Measurements from ENCODE around the gene FAXDC2. TPM values are rescaled to one million over a fixed set of nuclear protein-coding genes. Genes with fewer than 3 reads are reported as not detected.
"Not testable (repeated sequence)": the region's sequence is repeated elsewhere in the genome, so short reads cannot be mapped to it uniquely, and the experiment has no call there.

The FAXDC2 gene
- total RNA-seq, 2 donors from 2014 or later = 2.3 to 6.2 TPM

DNA sequence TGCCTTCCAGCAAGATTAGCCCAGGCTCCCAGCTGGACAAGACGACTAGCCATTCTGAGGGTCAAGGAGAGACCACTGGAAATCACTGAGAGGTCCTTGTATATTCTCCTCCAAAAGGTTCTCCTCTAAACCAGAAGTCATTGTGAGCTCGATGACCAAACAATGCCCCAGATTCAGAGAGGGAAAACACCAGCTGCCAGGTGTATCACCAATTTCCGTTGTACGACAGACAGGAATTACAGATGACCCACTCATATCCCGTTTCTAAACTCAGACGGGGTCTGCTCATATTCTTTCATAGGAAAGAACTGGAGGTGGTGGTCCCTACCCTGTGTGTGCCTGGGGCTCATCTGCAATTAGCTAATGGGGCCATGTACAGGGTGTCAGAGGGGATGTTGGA is 14.2 kb downstream of the FAXDC2 start:
- H3K27ac Mint-ChIP-seq = no peak overlapping the region
- WGBS, 2 experiments (ENCODE audit: insufficient coverage in 1 of 2, insufficient read length in 1 of 2) = 95 to 100% methylated on average over 4 to 6 of the region's 6 CpGs
- no peak for DNase-seq
- H3K9ac ChIP-seq (ENCODE audit: extremely low read depth, low read length, poor library complexity, severe bottlenecking) = no peak overlapping the region
- no peak overlapping the region for H3K4me3 Mint-ChIP-seq
- H3K9me3 Mint-ChIP-seq = no peaks in the 10 kb centered on the region
- peaks cover 22% of the 10 kb centered on the region for H3K4me1 Mint-ChIP-seq
- no peaks in the 10 kb centered on the region for H3K27me3 Mint-ChIP-seq (ENCODE audit: insufficient read depth)
- H3K36me3 ChIP-seq (ENCODE audit: control insufficient read depth, insufficient read depth, low read length) = peaks cover 6% of the 10 kb centered on the region
- no peaks in the 10 kb centered on the region for H3K9me3 ChIP-seq (ENCODE audit: control insufficient read depth, low read length)
- no peak overlapping the region for H3K27ac ChIP-seq (ENCODE audit: low read depth, low read length)
- H3K36me3 Mint-ChIP-seq (ENCODE audit: low read depth) = peaks cover 12% of the 10 kb centered on the region
- TF ChIP-seq, protein P1, sequence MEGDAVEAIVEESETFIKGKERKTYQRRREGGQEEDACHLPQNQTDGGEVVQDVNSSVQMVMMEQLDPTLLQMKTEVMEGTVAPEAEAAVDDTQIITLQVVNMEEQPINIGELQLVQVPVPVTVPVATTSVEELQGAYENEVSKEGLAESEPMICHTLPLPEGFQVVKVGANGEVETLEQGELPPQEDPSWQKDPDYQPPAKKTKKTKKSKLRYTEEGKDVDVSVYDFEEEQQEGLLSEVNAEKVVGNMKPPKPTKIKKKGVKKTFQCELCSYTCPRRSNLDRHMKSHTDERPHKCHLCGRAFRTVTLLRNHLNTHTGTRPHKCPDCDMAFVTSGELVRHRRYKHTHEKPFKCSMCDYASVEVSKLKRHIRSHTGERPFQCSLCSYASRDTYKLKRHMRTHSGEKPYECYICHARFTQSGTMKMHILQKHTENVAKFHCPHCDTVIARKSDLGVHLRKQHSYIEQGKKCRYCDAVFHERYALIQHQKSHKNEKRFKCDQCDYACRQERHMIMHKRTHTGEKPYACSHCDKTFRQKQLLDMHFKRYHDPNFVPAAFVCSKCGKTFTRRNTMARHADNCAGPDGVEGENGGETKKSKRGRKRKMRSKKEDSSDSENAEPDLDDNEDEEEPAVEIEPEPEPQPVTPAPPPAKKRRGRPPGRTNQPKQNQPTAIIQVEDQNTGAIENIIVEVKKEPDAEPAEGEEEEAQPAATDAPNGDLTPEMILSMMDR (conservative IDR thresholded peaks at IDR 0.05) = no peak
- H3K4me1 ChIP-seq (ENCODE audit: control insufficient read depth, insufficient read depth, low read length) = peaks cover 19% of the 10 kb centered on the region
- H3K27me3 ChIP-seq (ENCODE audit: control insufficient read depth, insufficient read depth, low read length, poor library complexity, severe bottlenecking) = no peaks in the 10 kb centered on the region
- H3K4me3 ChIP-seq (ENCODE audit: low read length) = no peak overlapping the region

GRCh38 chr5:154835701-154836052 is 14.7 kb downstream of the FAXDC2 start:
- not testable (repeated sequence) for H3K27ac ChIP-seq (ENCODE audit: low read depth, low read length); H3K4me3 ChIP-seq (ENCODE audit: low read length); H3K27me3 Mint-ChIP-seq (ENCODE audit: insufficient read depth); H3K4me3 Mint-ChIP-seq; H3K27ac Mint-ChIP-seq; H3K27me3 ChIP-seq (ENCODE audit: control insufficient read depth, insufficient read depth, low read length, poor library complexity, severe bottlenecking); H3K9ac ChIP-seq (ENCODE audit: extremely low read depth, low read length, poor library complexity, severe bottlenecking); H3K9me3 Mint-ChIP-seq; DNase-seq; H3K9me3 ChIP-seq (ENCODE audit: control insufficient read depth, low read length)
- H3K4me1 ChIP-seq (ENCODE audit: control insufficient read depth, insufficient read depth, low read length) = peaks cover 15% of the 10 kb centered on the region
- H3K36me3 Mint-ChIP-seq (ENCODE audit: low read depth) = peaks cover 14% of the 10 kb centered on the region
- H3K4me1 Mint-ChIP-seq = peaks cover 17% of the 10 kb centered on the region
- 96 to 97% methylated on average over 8 to 9 of the region's 9 CpGs for WGBS, 2 experiments (ENCODE audit: insufficient coverage in 1 of 2, insufficient read length in 1 of 2)
- peaks cover 10% of the 10 kb centered on the region for H3K36me3 ChIP-seq (ENCODE audit: control insufficient read depth, insufficient read depth, low read length)

DNA sequence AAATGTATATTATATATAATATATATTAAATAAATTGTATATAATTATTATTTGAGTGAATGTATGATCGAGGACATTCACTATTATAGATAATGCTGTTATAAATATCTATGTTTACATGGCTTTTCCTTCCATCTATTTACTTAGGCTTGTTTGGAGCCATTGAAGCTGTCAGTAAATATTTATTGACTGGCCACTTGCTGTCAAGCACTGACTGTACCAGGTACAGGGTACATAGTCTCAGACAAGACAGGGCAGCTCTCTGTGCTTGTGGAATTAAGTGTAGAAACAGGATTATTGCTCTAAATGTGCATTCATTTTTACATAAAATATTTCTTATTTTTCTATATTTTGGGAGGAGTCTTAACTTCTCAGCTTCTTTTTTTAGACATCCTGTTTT is 16.4 kb downstream of the FAXDC2 start:
- H3K4me3 Mint-ChIP-seq = no peak overlapping the region
- WGBS, 2 experiments (ENCODE audit: insufficient coverage in 1 of 2, insufficient read length in 1 of 2) = 100% methylated on average over 1 of the region's 1 CpG; no CpG with 5 or more reads in 1 of the 2 experiments
- Histone ChIP-seq H3K36me3 (ENCODE audit: control insufficient read depth, insufficient read depth, low read length) (peaks cover 14% of the 10 kb centered on the region), H3K9ac (ENCODE audit: extremely low read depth, low read length, poor library complexity, severe bottlenecking) (no peak overlapping the region), H3K27me3 (ENCODE audit: control insufficient read depth, insufficient read depth, low read length, poor library complexity, severe bottlenecking) (no peaks in the 10 kb centered on the region), H3K4me3 (ENCODE audit: low read length) (no peak overlapping the region), H3K9me3 (ENCODE audit: control insufficient read depth, low read length) (no peaks in the 10 kb centered on the region), H3K4me1 (ENCODE audit: control insufficient read depth, insufficient read depth, low read length) (peaks cover 23% of the 10 kb centered on the region), H3K27ac (ENCODE audit: low read depth, low read length) (no peak overlapping the region)
- H3K9me3 Mint-ChIP-seq = no peaks in the 10 kb centered on the region
- H3K27me3 Mint-ChIP-seq (ENCODE audit: insufficient read depth) = no peaks in the 10 kb centered on the region
- TF ChIP-seq, protein P1 (conservative IDR thresholded peaks at IDR 0.05) = no peak
- DNase-seq = no peak
- H3K27ac Mint-ChIP-seq = no peak overlapping the region
- H3K36me3 Mint-ChIP-seq (ENCODE audit: low read depth) = peaks cover 24% of the 10 kb centered on the region
- H3K4me1 Mint-ChIP-seq = peaks cover 22% of the 10 kb centered on the region

GRCh38 chr5:154832804-154833203 is 17.6 kb downstream of the FAXDC2 start:
- H3K9me3 Mint-ChIP-seq, DNase-seq: not testable (repeated sequence)
- peaks cover 24% of the 10 kb centered on the region for H3K4me1 ChIP-seq (ENCODE audit: control insufficient read depth, insufficient read depth, low read length)

More at GRCh38 chr5:154832804-154833203, 17.6 kb downstream of the FAXDC2 start:
- H3K27ac ChIP-seq (ENCODE audit: low read depth, low read length); H3K4me3 ChIP-seq (ENCODE audit: low read length); H3K27ac Mint-ChIP-seq; H3K27me3 ChIP-seq (ENCODE audit: control insufficient read depth, insufficient read depth, low read length, poor library complexity, severe bottlenecking); H3K27me3 Mint-ChIP-seq (ENCODE audit: insufficient read depth); H3K9me3 ChIP-seq (ENCODE audit: control insufficient read depth, low read length); H3K4me3 Mint-ChIP-seq; H3K9ac ChIP-seq (ENCODE audit: extremely low read depth, low read length, poor library complexity, severe bottlenecking): not testable (repeated sequence)
- WGBS, 2 experiments (ENCODE audit: insufficient coverage in 1 of 2, insufficient read length in 1 of 2) = 98 to 100% methylated on average over 1 to 3 of the region's 3 CpGs
- Mint-ChIP-seq H3K36me3 (ENCODE audit: low read depth) (peaks cover 30% of the 10 kb centered on the region), H3K4me1 (peaks cover 22% of the 10 kb centered on the region)
- peaks cover 21% of the 10 kb centered on the region for H3K36me3 ChIP-seq (ENCODE audit: control insufficient read depth, insufficient read depth, low read length)

Data from endodermal cell (in vitro differentiated cells).